Ishikawa (cell line): ENCODE measurements around the gene CCL27.

ENCODE experiments used
- CEBPB ChIP-seq: IDR thresholded peaks from 2 replicates; pipeline ENCODE4 v1.6.1; 2012
- CREB1 ChIP-seq: IDR thresholded peaks from 2 replicates; pipeline ENCODE4 v1.6.1; 2012; ENCODE audit warnings: low read depth
- EGR1 ChIP-seq: IDR thresholded peaks from 2 replicates; pipeline ENCODE4 v1.6.1; 2012
- EP300 ChIP-seq: IDR thresholded peaks from 2 replicates; pipeline ENCODE4 v1.6.1; 2012; ENCODE audit warnings: borderline replicate concordance
- FOXM1 ChIP-seq: IDR thresholded peaks from 2 replicates; pipeline ENCODE4 v1.6.1; 2012; ENCODE audit warnings: low read depth, borderline replicate concordance
- NFIC ChIP-seq: IDR thresholded peaks from 2 replicates; pipeline ENCODE4 v1.6.1; 2012
- RAD21 ChIP-seq: IDR thresholded peaks from 2 replicates; pipeline ENCODE4 v1.6.1; 2012; ENCODE audit warnings: low read depth
- TAF1 ChIP-seq: IDR thresholded peaks from 2 replicates; pipeline ENCODE4 v1.6.1; 2012; ENCODE audit warnings: low read depth, mild to moderate bottlenecking
- TCF12 ChIP-seq: IDR thresholded peaks from 2 replicates; pipeline ENCODE4 v1.6.1; 2012; ENCODE audit warnings: low read depth
- TEAD4 ChIP-seq: IDR thresholded peaks from 2 replicates; pipeline ENCODE4 v1.6.1; 2012
- YY1 ChIP-seq: IDR thresholded peaks from 2 replicates; pipeline ENCODE4 v1.6.1; 2012; ENCODE audit warnings: low read depth
- ZBTB7A ChIP-seq: IDR thresholded peaks from 2 replicates; pipeline ENCODE4 v1.6.1; 2012; ENCODE audit warnings: low read depth
- TF ChIP-seq, protein P1 (sequence below): IDR thresholded peaks from 2 replicates; pipeline ENCODE4 v1.6.1; 2012
- TF ChIP-seq, protein P2 (sequence below): IDR thresholded peaks from 2 replicates; pipeline ENCODE4 v1.6.1; 2012; ENCODE audit warnings: low read depth, mild to moderate bottlenecking
- TF ChIP-seq, protein P3 (sequence below): IDR thresholded peaks from 2 replicates; pipeline ENCODE4 v1.6.1; 2012

Gene CCL27

DNA sequence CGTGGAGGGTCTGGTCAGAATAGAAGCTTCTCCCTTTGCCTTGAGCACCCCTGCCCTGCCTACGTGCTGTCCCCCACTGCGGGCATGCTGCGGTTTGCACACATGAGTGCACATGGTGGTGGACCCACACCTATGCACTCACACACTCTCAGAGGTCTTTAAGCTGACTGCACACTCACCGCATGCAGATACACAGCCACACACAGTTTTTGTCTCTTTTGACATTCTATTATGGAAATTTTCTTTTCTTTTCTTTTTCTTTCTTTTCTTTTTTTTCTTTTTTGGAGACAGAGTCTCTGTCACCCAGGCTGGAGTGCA is 33.0 kb downstream of the CCL27 start:
- TF ChIP-seq, protein P1, sequence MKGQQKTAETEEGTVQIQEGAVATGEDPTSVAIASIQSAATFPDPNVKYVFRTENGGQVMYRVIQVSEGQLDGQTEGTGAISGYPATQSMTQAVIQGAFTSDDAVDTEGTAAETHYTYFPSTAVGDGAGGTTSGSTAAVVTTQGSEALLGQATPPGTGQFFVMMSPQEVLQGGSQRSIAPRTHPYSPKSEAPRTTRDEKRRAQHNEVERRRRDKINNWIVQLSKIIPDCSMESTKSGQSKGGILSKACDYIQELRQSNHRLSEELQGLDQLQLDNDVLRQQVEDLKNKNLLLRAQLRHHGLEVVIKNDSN, result no peak
- no peak for TF ChIP-seq FOXM1
- TF ChIP-seq, protein P2, sequence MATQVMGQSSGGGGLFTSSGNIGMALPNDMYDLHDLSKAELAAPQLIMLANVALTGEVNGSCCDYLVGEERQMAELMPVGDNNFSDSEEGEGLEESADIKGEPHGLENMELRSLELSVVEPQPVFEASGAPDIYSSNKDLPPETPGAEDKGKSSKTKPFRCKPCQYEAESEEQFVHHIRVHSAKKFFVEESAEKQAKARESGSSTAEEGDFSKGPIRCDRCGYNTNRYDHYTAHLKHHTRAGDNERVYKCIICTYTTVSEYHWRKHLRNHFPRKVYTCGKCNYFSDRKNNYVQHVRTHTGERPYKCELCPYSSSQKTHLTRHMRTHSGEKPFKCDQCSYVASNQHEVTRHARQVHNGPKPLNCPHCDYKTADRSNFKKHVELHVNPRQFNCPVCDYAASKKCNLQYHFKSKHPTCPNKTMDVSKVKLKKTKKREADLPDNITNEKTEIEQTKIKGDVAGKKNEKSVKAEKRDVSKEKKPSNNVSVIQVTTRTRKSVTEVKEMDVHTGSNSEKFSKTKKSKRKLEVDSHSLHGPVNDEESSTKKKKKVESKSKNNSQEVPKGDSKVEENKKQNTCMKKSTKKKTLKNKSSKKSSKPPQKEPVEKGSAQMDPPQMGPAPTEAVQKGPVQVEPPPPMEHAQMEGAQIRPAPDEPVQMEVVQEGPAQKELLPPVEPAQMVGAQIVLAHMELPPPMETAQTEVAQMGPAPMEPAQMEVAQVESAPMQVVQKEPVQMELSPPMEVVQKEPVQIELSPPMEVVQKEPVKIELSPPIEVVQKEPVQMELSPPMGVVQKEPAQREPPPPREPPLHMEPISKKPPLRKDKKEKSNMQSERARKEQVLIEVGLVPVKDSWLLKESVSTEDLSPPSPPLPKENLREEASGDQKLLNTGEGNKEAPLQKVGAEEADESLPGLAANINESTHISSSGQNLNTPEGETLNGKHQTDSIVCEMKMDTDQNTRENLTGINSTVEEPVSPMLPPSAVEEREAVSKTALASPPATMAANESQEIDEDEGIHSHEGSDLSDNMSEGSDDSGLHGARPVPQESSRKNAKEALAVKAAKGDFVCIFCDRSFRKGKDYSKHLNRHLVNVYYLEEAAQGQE, result no peak
- TF ChIP-seq CREB1, result no peak
- TF ChIP-seq TEAD4, result no peak
- TF ChIP-seq EGR1, result no peak
- TF ChIP-seq, protein P3, sequence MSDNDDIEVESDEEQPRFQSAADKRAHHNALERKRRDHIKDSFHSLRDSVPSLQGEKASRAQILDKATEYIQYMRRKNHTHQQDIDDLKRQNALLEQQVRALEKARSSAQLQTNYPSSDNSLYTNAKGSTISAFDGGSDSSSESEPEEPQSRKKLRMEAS, result no peak
- no peak for TF ChIP-seq RAD21
- no peak for TF ChIP-seq ZBTB7A
- TF ChIP-seq NFIC, result no peak
- TF ChIP-seq TAF1, result no peak
- TF ChIP-seq TCF12, result no peak
- TF ChIP-seq CEBPB, result no peak
- no peak for TF ChIP-seq YY1
- no peak for TF ChIP-seq EP300

DNA sequence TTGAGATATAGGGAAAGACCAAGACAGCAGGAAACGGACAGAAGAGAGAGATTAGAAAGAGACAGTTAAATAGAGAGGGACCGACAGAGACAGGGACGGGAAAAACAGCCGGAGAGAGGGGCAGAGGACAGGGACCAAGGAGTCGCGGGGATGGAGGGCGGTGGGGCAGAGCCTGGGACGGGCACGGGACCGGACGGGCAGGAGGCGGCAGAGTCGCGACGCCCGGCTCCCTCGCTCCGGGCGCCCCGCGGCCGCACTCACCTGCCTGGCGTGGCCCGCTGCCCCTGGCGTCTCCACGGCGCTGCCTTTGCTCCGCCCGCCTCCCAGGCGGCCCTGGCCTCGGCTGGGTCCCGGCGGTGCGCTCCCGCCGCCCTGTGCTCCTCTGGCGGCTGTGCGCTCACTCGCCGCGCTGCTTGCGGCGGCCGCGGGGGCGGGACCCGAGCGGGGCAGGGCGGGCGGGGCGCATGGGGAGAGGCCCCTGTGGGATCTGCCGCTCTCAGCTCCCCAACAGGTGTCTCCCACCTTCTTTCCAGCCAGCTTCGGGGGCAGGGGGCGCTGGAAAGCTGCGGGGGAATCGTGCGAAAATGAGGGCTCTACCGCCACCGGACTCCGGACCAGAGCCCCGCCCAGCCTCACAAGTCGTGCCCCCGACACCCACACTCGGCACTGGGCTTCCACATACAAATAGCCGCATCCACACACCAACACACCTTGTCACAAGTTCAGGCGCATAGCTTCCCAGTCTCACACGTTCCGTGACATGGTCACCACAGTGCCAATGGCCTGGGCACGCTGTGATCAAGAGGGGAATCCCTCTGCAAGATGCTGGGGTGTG is 33.6 kb downstream of the CCL27 start, which contains the start of gene ARID3C:
Gene ARID3C, minus strand, starts transcription at position 411 of the 835 bp plus-strand sequence. CDS start 1,052 bp downstream, outside the sequence.
- TF ChIP-seq EGR1 (0 out of 2 replicates have a peak, but pooled peaks have one; percentile 40), FOXM1 (no peak)
- TF ChIP-seq, protein P3, result peak; percentile 40; the same call in 1 of the 2 replicates

DNA sequence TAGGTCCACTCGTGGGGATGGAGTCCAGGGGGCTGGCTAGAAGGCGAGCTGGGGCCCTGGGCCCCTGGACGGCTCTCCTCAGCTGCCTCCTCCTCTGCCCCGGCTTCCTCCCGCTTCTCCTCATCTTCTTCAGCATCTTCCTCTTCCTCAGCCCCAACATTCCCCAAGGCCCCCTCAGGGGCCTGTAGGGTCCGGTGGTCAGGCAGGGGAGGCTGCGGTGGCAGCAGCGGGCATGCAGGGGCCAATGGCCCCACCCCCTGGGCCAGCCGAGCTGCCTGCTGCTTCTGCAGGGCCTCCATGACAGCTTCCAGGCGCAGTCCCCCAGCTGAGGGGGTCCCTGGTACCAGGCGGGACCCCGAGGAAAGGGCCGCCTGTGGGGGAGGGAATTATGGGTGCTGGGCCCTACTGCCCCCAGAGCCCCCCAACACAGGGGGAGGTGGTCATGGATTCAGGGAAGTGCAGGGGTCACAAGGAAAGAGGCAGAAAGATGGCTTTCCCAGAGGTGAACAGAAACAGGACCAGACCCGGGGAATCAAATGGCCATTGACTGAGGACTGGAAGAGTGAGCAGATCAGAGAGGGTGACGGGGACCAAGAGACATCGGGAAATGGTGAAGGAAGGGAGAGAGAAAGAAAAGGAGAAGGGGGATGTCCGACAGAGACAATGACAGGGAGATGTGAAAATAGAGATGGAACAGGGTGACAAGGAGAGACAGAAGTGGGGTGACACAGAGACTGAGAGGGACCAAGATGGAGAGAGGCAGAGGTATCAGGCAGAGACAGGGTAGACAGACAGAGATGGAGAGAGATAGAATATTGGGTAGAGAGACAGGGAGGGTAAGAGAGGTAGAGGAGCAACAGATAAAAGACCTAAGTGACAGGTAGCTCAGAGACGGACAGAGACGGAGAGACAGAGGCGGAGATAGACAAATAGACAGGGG is 34.5 kb downstream of the CCL27 start:
- TF ChIP-seq, protein P1, result no peak
- TF ChIP-seq TEAD4 (no peak), TAF1 (no peak), NFIC (no peak), EP300 (no peak), EGR1 (no peak), RAD21 (no peak), ZBTB7A (no peak)
- TF ChIP-seq, protein P2, result no peak
- TF ChIP-seq, protein P3, result no peak

DNA sequence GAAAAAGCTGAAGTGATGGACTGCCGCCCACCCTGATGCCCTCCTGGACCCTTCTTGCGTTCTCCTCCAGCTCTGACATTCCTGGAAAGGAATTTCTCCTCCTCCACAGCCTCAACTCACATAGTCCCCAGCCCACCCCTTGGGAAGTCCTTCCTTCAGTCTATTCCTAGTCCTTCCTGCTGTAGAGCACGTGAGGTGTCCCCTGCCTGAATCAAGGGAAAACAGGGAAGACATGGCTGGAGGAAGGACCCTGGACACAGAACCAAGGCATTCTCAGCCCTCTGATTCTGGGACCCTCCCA is 37.3 kb downstream of the CCL27 start:
- TF ChIP-seq RAD21 (no peak), TCF12 (no peak), TEAD4 (no peak), EGR1 (no peak), FOXM1 (no peak), EP300 (no peak), CREB1 (no peak), CEBPB (no peak)
- TF ChIP-seq, protein P1, result no peak
- TF ChIP-seq, protein P2, result no peak
